ENCODE data around the gene FAM120B. TPM values are rescaled to one million over a fixed set of nuclear protein-coding genes. Genes with fewer than 3 reads are reported as not detected.
"Not testable (repeated sequence)": the region's sequence is repeated elsewhere in the genome, so short reads cannot be mapped to it uniquely, and the experiment has no call there.

FAM120B gene
- 32.8 TPM for total RNA-seq

- peak; percentile 99 for DNase-seq
These were observed at the start of gene FAM120B for GRCh38 chr6:170306324-170307079. TSS of gene FAM120B (plus strand) at chr6:170306758. CDS start at chr6:170317391, 10,633 bp downstream.

- no peak for DNase-seq
These were observed 49.2 kb upstream of the FAM120B start for GRCh38 chr6:170257376-170257775.

DNA sequence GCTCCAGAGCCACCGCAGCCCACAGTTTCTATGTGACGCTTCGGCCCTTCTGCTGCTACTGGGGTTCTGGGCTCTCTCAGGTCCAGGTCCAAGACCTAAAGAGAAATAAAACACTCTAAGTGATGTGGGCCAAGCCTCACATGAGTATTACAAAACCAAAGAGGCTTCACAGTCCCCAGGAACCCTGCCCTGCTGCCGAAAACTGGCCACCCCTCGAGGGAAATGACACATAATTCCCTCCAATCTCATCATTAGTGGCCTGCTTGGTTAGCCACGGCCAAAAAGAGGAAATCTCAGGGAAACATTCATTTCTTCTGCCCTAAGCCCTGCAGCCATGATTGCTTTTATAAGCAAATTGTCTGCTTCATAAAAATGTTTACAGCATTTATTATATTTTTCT, 48.2 kb upstream of the FAM120B start:
- DNase-seq: no peak

- no peak for DNase-seq
These were observed 47.3 kb upstream of the FAM120B start for GRCh38 chr6:170259278-170259677.

GRCh38 chr6:170260686-170261085, 45.9 kb upstream of the FAM120B start:
- no peak for DNase-seq

DNA sequence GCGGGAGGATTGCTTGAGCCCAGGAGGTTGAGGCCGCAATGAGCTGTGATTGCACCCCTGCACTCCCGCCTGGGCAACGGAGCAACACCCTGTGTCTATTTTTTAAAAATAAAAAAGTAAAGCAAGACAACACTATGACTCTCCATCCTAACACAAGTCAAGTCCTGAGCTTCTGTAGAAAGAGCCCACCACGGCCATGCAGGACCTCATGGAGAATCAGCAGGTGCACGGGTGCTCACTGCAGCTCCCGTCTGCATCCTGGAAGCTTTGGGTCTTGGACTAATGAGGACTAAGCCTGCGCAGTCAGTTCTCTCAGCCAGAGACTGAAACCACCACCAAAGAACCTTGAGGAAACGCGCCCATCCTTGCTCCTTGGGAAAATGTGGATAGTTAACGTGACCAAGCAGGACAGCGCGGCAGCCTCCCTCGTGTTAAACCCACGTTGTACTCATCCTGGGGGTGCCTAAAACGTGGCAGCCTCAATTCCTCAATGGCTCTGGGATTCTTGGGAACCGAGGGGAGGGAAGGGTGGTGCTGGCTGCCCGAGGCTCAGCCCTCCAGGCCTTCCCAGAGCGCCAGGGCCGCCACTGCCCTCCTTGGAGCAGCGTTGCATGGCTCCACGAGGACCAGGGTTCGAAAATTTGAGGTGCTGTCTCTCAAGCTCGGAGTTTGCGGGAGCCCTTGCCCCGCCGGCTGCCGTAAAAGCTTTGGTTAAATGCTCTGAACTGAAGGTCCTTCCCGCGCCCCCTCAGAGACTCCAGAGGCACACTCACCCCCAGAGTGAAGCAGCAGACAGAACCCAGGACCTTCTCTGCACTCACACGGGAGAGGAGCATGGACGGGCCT, 44.7 kb upstream of the FAM120B start:
- no peak for DNase-seq

- no peak for DNase-seq
These were observed 44.0 kb upstream of the FAM120B start for GRCh38 chr6:170262489-170263088.

DNA sequence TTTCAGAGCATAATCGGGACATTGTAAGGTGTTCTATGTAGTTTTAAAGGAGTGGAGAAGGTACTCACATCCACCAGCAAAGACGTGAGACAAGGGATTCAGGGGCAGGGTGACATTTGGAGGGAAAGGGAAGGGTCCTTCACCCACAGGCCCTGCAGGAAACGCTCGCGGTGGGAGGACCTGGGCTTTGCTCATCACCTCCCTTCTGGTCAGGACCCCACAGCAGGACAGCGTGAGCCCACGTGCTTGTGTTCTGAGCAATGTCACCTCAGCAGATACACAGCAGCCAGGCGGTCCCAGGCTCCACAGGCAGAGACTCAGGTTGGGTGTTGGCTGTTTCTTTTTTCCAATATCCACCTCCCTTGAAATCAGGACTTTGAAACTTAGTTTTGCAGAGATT, 43.1 kb upstream of the FAM120B start:
- DNase-seq: no peak

- no peak for DNase-seq
These were observed 42.5 kb upstream of the FAM120B start for GRCh38 chr6:170264086-170264485.

DNA sequence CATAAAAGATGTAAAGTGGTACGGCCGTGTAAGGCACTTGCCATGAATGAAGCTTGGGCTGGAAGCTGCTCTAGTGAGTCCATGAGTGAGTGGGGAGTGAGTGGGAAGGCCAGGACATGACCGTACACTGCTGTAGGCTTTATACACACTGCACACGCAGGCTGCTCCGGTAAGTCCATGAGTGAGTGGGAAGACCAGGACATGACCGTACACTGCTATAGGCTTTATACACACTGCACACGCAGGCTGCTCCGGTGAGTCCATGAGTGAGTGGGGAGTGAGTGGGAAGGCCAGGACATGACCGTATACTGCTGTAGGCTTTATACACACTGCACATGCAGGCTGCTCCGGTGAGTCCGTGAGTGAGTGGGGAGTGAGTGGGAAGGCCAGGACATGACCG, 41.9 kb upstream of the FAM120B start:
- DNase-seq: not testable (repeated sequence)

DNA sequence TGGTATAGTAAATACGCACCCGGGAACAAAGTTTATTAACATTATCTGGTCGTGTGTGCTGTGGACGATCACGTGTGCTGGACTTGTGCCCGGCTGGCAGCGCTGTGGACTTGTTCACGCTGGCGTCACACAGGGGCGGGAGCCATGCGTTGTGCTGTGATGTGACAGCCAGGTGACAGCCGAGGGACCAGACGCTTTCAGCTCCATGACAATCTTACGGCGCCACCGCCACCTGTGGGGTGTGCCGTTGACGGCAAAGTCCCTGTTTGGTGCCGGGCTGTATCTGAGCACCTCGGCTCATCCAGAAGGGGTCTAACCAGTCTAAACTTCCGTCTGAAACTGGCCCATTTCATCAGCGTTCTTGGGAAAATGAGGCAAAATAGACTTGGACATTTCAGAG, 40.9 kb upstream of the FAM120B start:
- DNase-seq: peak; percentile 65

DNA sequence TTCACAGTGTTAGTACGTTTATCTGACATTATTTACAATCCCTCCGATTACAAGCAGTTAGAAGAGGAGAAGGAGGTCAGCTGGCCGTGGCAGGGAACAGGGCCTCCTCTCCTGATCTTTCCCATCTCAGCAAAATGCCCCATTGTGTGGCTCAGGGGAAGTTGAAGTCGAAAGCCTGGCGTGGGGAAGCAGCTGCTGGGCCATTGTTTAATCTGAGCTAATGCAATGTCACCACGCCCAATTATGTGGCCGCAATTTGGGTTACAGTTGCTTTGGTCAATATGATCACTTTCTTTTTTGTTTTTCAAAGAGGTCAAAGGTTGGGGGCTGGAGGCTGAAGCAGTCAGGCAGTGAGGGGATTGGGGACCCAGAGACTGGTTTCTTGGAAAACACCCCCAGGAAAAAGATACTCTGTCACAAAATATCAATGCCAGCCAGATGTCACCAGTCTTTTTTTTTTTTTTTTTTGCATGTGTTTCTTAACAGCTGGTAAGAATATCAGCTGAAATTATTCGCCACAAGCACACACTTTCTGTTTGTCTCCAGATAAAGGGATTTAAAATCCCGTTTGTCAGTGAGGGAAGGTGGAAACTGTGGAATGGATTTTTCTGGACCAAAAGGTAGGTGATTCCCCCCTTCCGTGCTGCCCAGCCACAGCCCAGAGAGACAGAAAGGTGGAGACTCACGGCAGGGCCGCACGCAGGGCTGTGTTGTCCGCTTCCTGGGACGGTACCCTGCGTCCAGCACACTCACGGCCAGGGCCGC, 40.3 kb upstream of the FAM120B start:
- DNase-seq: peak; percentile 76

DNA sequence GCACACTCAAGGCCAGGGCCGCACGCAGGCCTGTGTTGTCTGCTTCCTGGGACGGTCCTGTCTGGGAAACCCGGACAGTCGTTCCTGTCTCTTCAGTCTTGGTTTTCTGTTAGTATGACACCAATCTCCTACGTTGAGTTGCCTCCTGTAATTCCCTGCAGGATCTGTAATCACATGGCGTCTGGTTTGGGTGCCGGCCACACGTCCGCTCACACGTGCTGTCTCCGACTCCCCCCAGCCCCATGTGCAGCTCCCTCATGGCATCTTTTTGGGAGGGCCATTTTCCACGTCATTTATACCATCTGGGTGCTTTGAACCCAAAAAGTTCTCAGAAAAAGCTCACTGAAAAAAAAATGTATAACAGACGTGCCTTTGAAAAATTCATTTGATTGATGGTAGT, 38.9 kb upstream of the FAM120B start:
- DNase-seq: no peak

DNA sequence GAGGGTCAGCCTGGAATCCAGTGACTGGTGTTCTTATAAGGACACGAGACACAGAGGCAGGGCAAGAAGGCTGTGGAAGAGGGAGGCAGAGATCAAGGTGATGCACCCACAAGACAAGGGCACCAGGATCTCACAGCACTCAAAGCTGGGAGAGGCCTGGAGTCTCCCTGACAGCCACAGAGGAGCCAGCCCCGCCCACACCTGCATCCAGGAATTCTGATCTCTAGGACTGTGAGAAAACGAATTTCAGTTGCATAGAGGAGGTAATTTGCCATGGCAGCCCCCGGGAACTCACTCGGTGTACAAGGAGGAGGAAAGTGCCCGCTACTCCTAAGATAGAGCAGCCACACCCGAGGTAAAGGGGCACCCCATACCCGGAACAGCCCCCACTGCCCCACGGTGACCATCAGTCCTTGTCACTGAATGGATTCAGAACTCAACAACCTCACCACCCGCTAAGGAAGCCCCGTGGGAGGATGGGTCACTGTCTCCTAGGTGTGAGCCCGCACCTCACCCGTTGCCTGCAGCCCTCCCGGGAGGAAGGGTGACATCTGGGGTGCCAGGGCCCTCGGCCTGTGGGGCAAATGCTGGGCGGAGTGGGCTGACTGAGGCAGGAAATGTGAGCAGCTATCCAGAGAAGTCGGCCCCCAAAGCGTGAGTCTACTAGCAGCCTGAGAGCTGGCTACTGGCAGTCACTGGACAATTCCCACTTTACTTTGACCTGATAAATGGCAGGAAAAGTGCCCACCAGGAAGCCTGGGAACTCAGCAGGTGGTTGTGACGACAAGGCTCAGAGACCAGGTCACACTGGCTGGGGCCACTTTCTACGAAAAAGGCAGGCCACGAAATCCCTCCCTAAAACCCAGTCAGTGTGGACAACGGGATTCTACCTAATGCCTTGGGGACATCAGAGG, 38.1 kb upstream of the FAM120B start:
- no peak for DNase-seq

- peak; percentile 53 for DNase-seq
These were observed 37.3 kb upstream of the FAM120B start for GRCh38 chr6:170269151-170269845.

GRCh38 chr6:170269846-170270541, 36.6 kb upstream of the FAM120B start:
- DNase-seq: peak; percentile 84

- DNase-seq: no peak
These were observed 35.5 kb upstream of the FAM120B start for GRCh38 chr6:170270984-170271593.

- DNase-seq: no peak
These were observed 34.7 kb upstream of the FAM120B start for GRCh38 chr6:170271771-170272314.
